ENCODE data around the gene OR52M1.

OR52M1 gene

GRCh38 chr11:4569075-4569474 lies 24.1 kb downstream of the OR52M1 start:
- no peak for DNase-seq

GRCh38 chr11:4576880-4577279 lies 31.9 kb downstream of the OR52M1 start:
- no peak for DNase-seq

GRCh38 chr11:4577761-4578160 lies 32.8 kb downstream of the OR52M1 start:
- DNase-seq = no peak

- no peak for DNase-seq
These were observed 33.6 kb downstream of the OR52M1 start for GRCh38 chr11:4578624-4579023.

- no peak for DNase-seq
These were observed 35.1 kb downstream of the OR52M1 start for GRCh38 chr11:4580124-4580523.

GRCh38 chr11:4581443-4581842 lies 36.5 kb downstream of the OR52M1 start, which contains the start of gene OR52I2:
Gene OR52I2 (plus strand): TSS chr11:4581743.
- no peak for DNase-seq

- DNase-seq = no peak
These were observed 44.0 kb downstream of the OR52M1 start for GRCh38 chr11:4589017-4589416.

- no peak for DNase-seq
These were observed 48.7 kb downstream of the OR52M1 start, which contains the start of gene OR52I1 for GRCh38 chr11:4593739-4594138. Gene OR52I1 (plus strand): TSS chr11:4594039. CDS start chr11:4594039, 0 bp downstream.
